K562 (cell line): ENCODE measurements around the gene BMP10. TPM values are rescaled to one million over a fixed set of nuclear protein-coding genes. Genes with fewer than 3 reads are reported as not detected.

ENCODE experiments used
- DPF2 ChIP-seq: fragments of 450-650 bp; IDR thresholded peaks from 2 replicates; pipeline ENCODE4 v1.6.1; 2016
- GABPA ChIP-seq: fragments of 200-800 bp; sonication (Bioruptor generic); conservative IDR thresholded peaks from 2 replicates; pipeline ENCODE4 v1.6.1; 2016; ENCODE audit warnings: low read depth, missing genetic modification characterization, missing compliant biosample characterization
- LCOR ChIP-seq: sonication (generic); formaldehyde crosslinking; IDR thresholded peaks from 2 replicates; pipeline ENCODE4 v1.8.0; 2022; ENCODE audit warnings: mild to moderate bottlenecking, missing genetic modification reagents
- MTA2 ChIP-seq: fragments of 450-650 bp; IDR thresholded peaks from 2 replicates; pipeline ENCODE4 v1.6.1; 2016; ENCODE audit warnings: low read depth
- MTA3 ChIP-seq: fragments of 450-650 bp; formaldehyde crosslinking; IDR thresholded peaks from 2 replicates; pipeline ENCODE4 v1.6.1; 2017; ENCODE audit warnings: mild to moderate bottlenecking, borderline replicate concordance
- NR2C2 ChIP-seq, 2 experiments: fragments of 200-800 bp in 1 of 2; sonication (Bioruptor generic) in 1 of 2; sonication (generic) in 1 of 2; formaldehyde crosslinking in 1 of 2; IDR thresholded peaks; 2 replicates each; pipeline versions ENCODE4 v1.6.1 to v1.8.0; 2016 to 2022; ENCODE audit warnings: mild to moderate bottlenecking in 1 of 2, missing compliant biosample characterization in 1 of 2, missing genetic modification characterization in 1 of 2, missing genetic modification reagents in 1 of 2
- RCOR1 ChIP-seq, 2 experiments: IDR thresholded peaks; 2 replicates each; pipeline ENCODE4 v1.6.1; 2012; ENCODE audit warnings: low read depth in 2 of 2, low read length in 2 of 2, borderline replicate concordance in 1 of 2, improper control_type of control experiment in 1 of 2
- SRSF1 ChIP-seq: fragments of 200-400 bp; formaldehyde crosslinking; IDR thresholded peaks from 2 replicates; pipeline ENCODE4 v1.6.1; 2017; ENCODE audit warnings: mild to moderate bottlenecking, low read depth, low read length, moderate library complexity
- TEAD4 ChIP-seq, 2 experiments: sonication (generic) in 1 of 2; formaldehyde crosslinking in 1 of 2; IDR thresholded peaks; 2 replicates each; pipeline versions ENCODE4 v1.6.1 to v1.8.0; 2012 to 2022; ENCODE audit warnings: borderline replicate concordance in 1 of 2, inconsistent platforms in 1 of 2, low read length in 1 of 2, mild to moderate bottlenecking in 1 of 2, missing genetic modification reagents in 1 of 2
- ZBTB1 ChIP-seq: sonication (generic); formaldehyde crosslinking; IDR thresholded peaks from 2 replicates; pipeline ENCODE4 v1.8.1; 2023; ENCODE audit warnings: missing genetic modification reagents, low read depth, mild to moderate bottlenecking, borderline replicate concordance
- ZNF133 ChIP-seq: fragments of 250-450 bp; sonication (Bioruptor Pico); IDR thresholded peaks from 2 replicates; pipeline ENCODE4 v1.4.0; 2020; ENCODE audit warnings: mild to moderate bottlenecking
- polyA plus RNA-seq, 8 experiments: library from polyadenylated mRNA; depleted of rRNA in 4 of 8; stranded (reverse) in 5 of 8; unstranded in 3 of 8; fragments of >200 nt; fragmentation: Nextera tagmentation in 2 of 8; fragmentation: Illumina TruSeq in 1 of 8; extraction: Ambion mirVana in 2 of 8; extraction: Trizol in 1 of 8; gene quantifications; 2 replicates each; pipeline versions ENCODE4 v1.2.1 to v1.2.3, GENCODE V29; 2011 to 2014; ENCODE audit warnings: inconsistent platforms in 1 of 8, missing spikeins in 1 of 8
- total RNA-seq, 7 experiments: library from RNA; depleted of rRNA in 6 of 7; stranded (reverse); fragments of >200 nt in 6 of 7; fragmentation: Illumina TruSeq in 2 of 7; extraction: Trizol in 2 of 7; gene quantifications; 2 replicates each; pipeline versions ENCODE4 v1.2.1 to v1.2.3, GENCODE V29; 2011 to 2021; ENCODE audit warnings: low replicate concordance in 1 of 7
- TF ChIP-seq, protein P1 (sequence below), 2 experiments: fragments of 450-650 bp in 1 of 2; sonication (generic) in 1 of 2; formaldehyde crosslinking in 1 of 2; IDR thresholded peaks in 1 of 2; conservative IDR thresholded peaks in 1 of 2; 2 replicates each; pipeline versions ENCODE4 v1.6.1 to v1.8.1; 2016 to 2023; ENCODE audit warnings: mild to moderate bottlenecking in 2 of 2, moderate library complexity in 2 of 2, inconsistent platforms in 1 of 2, missing genetic modification reagents in 1 of 2
- TF ChIP-seq, protein P2 (sequence below): sonication (generic); formaldehyde crosslinking; IDR thresholded peaks from 2 replicates; pipeline ENCODE4 v1.8.0; 2022; ENCODE audit warnings: missing genetic modification reagents, mild to moderate bottlenecking, moderate library complexity, borderline replicate concordance
- TF ChIP-seq, protein P3 (sequence below): sonication (generic); formaldehyde crosslinking; IDR thresholded peaks from 2 replicates; pipeline ENCODE4 v1.8.1; 2023; ENCODE audit warnings: mild to moderate bottlenecking, missing genetic modification reagents
- TF ChIP-seq, protein P4 (sequence below): sonication (generic); formaldehyde crosslinking; IDR thresholded peaks from 2 replicates; pipeline ENCODE4 v1.9.0; 2022; ENCODE audit warnings: mild to moderate bottlenecking, missing genetic modification reagents

Gene BMP10
- total and polyA plus RNA-seq, 9 of the 15 experiments (the other 6 are each of a cell fraction or from before 2014, with no cell fraction given): 0.11 to 0.91 (median 0.43) TPM

DNA sequence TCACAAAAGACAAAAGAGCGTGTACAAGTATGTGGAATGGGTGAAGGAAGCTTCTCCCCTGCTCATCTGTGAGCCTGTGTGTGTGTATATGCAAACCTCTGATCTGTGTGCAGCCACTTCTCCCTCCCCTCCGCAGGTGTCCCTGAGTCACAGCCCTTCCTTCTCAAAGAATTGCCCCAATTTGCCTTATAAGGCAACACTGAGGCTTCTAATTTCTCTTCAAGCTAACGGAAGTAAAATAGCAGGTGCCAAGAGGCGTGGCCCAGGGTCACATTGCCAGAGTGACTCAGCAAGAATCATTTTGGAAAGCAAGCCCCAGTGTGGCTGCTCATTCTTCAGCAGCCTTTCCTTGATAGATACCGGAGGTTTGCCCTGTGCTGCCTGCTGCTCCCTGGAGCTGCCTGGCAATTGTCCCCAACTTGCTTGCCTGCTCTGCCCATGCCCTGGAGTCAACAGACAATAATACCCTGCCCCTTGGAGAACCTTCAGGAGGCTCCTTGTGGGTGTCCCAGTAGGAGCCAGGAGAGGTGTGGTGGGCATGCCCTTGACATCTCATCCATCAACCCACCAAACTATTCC lies 37.3 kb upstream of the BMP10 start (continued):
- TF ChIP-seq, protein P1, sequence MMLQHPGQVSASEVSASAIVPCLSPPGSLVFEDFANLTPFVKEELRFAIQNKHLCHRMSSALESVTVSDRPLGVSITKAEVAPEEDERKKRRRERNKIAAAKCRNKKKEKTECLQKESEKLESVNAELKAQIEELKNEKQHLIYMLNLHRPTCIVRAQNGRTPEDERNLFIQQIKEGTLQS (IDR thresholded peaks at IDR 0.05): peak; percentile 66; the same call in 1 of the 2 replicates
- TF ChIP-seq, protein P1 (CRISPR knock-in tag; conservative IDR thresholded peaks at IDR 0.05): no peak
- TF ChIP-seq DPF2 (peak; percentile 69), MTA3 (0 out of 2 replicates have a peak, but pooled peaks have one; percentile 29), GABPA (tag) (peak; percentile 72), MTA2 (0 out of 2 replicates have a peak, but pooled peaks have one; percentile 22), RCOR1 (IDR thresholded peaks at IDR 0.05; ENCODE audit: borderline replicate concordance in 1 of 2, low read depth in 2 of 2, low read length in 2 of 2) (peak in 1 of 2 experiments; percentile 65; a peak in 1 of 4 replicates), TEAD4 (IDR thresholded peaks at IDR 0.05; ENCODE audit: low read length) (peak; percentile 62), TEAD4 (CRISPR knock-in tag; IDR thresholded peaks at IDR 0.05; ENCODE audit: borderline replicate concordance) (no peak), SRSF1 (no peak), NR2C2 (CRISPR knock-in tag; IDR thresholded peaks at IDR 0.05) (no peak), NR2C2 (tag; IDR thresholded peaks at IDR 0.05) (peak; percentile 92), ZBTB1 (CRISPR knock-in tag) (no peak), LCOR (peak; percentile 77; the same call in 1 of the 2 replicates), ZNF133 (no peak)
- TF ChIP-seq, protein P2, sequence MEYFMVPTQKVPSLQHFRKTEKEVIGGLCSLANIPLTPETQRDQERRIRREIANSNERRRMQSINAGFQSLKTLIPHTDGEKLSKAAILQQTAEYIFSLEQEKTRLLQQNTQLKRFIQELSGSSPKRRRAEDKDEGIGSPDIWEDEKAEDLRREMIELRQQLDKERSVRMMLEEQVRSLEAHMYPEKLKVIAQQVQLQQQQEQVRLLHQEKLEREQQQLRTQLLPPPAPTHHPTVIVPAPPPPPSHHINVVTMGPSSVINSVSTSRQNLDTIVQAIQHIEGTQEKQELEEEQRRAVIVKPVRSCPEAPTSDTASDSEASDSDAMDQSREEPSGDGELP (CRISPR knock-in tag): peak; percentile 22; the same call in 1 of the 2 replicates
- TF ChIP-seq, protein P3, sequence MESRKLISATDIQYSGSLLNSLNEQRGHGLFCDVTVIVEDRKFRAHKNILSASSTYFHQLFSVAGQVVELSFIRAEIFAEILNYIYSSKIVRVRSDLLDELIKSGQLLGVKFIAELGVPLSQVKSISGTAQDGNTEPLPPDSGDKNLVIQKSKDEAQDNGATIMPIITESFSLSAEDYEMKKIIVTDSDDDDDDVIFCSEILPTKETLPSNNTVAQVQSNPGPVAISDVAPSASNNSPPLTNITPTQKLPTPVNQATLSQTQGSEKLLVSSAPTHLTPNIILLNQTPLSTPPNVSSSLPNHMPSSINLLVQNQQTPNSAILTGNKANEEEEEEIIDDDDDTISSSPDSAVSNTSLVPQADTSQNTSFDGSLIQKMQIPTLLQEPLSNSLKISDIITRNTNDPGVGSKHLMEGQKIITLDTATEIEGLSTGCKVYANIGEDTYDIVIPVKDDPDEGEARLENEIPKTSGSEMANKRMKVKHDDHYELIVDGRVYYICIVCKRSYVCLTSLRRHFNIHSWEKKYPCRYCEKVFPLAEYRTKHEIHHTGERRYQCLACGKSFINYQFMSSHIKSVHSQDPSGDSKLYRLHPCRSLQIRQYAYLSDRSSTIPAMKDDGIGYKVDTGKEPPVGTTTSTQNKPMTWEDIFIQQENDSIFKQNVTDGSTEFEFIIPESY: no peak
- TF ChIP-seq, protein P4, sequence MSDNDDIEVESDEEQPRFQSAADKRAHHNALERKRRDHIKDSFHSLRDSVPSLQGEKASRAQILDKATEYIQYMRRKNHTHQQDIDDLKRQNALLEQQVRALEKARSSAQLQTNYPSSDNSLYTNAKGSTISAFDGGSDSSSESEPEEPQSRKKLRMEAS (CRISPR knock-in tag): peak; percentile 61
- TF ChIP-seq, all 486 proteins: peak for 101
